Panc1 (cell line): ENCODE measurements around the gene TRAK1. TPM values are rescaled to one million over a fixed set of nuclear protein-coding genes. Genes with fewer than 3 reads are reported as not detected.

ENCODE experiments used
- ATAC-seq: fragments of 200-7000 bp; cut with Tn5 transposase; 2 replicates; pipeline ENCODE4 v1.9.1; 2020; ENCODE audit warnings: mild to moderate bottlenecking, moderate library complexity
- BruUV-seq: library from RNA; stranded (reverse); fragments of 400-500 nt; replicated peaks from 2 replicates; lab custom pipeline; 2021; lab: Mats Ljungman, UMichigan
- CTCF ChIA-PET: fragments of 300-600 bp; sonication (Branson Sonifier 250); formaldehyde crosslinking; loops from one replicate; lab custom pipeline; 2022; ENCODE audit warnings: antibody characterized with exemption; lab: Charles Lee
- POLR2A ChIA-PET: fragments of 300-600 bp; sonication (Branson Sonifier 250); formaldehyde crosslinking; loops from one replicate; lab custom pipeline; 2022; ENCODE audit warnings: antibody characterized with exemption; lab: Charles Lee
- DNase-seq: peaks from one replicate; pipeline ENCODE4 v3.0.0-alpha.2; 2010; ENCODE audit warnings: low read depth, low spot score
- H3K27ac ChIP-seq: 2 replicates; pipeline ENCODE4 v1.5.1; 2011; ENCODE audit warnings: mild to moderate bottlenecking, low read length, inconsistent platforms
- H3K27me3 ChIP-seq: fragments of 200-500 bp; sonication (Bioruptor generic); 2 replicates; pipeline ENCODE4 v1.6.0; 2014; ENCODE audit warnings: low read length, inconsistent platforms; ENCODE audit not compliant: control insufficient read depth, insufficient read depth
- H3K36me3 ChIP-seq: fragments of 200-500 bp; sonication (Bioruptor generic); 2 replicates; pipeline ENCODE4 v1.5.1; 2014; ENCODE audit warnings: inconsistent platforms, mild to moderate bottlenecking, low read length, moderate library complexity; ENCODE audit not compliant: control insufficient read depth, insufficient read depth
- H3K4me1 ChIP-seq: 2 replicates; pipeline ENCODE4 v1.5.1; 2011; ENCODE audit warnings: inconsistent platforms, mild to moderate bottlenecking, low read length, moderate library complexity; ENCODE audit not compliant: control insufficient read depth, insufficient read depth
- H3K4me3 ChIP-seq, 2 experiments: 2 replicates each; pipeline ENCODE4 v1.5.1; 2011 to 2012; ENCODE audit warnings: low read depth in 2 of 2, low read length in 2 of 2, mild to moderate bottlenecking in 2 of 2, inconsistent platforms in 1 of 2, moderate library complexity in 1 of 2
- H3K9me3 ChIP-seq: fragments of 200-500 bp; sonication (Bioruptor generic); 2 replicates; pipeline ENCODE4 v1.5.1; 2014; ENCODE audit warnings: low read depth, mild to moderate bottlenecking, inconsistent platforms, low read length, moderate library complexity; ENCODE audit not compliant: control insufficient read depth, insufficient read depth
- POLR2AphosphoS5 ChIP-seq: IDR thresholded peaks from 2 replicates; pipeline ENCODE4 v1.6.1; 2012; ENCODE audit warnings: mild to moderate bottlenecking, low read depth, low read length, moderate library complexity
- SIN3A ChIP-seq: IDR thresholded peaks from 2 replicates; pipeline ENCODE4 v1.6.1; 2012; ENCODE audit warnings: low read depth, mild to moderate bottlenecking, low read length, moderate library complexity, borderline replicate concordance; ENCODE audit not compliant: insufficient read depth
- TCF7L2 ChIP-seq: IDR thresholded peaks from 2 replicates; pipeline ENCODE4 v1.6.1; 2011; ENCODE audit warnings: mild to moderate bottlenecking, low read depth, low read length, inconsistent platforms
- in situ Hi-C: cut with HindIII; loops from 2 replicates; pipeline ENCODE4 v1.10.0; 2016; ENCODE audit warnings: low sequenced_read_pairs, low pct_unique_long_range_greater_than_20kb
- intact Hi-C: fragments of 100-400 bp; cut with micrococcal nuclease; formaldehyde crosslinking; loops from one replicate; pipeline ENCODE4 v1.10.0; 2022; ENCODE audit not compliant: unreplicated experiment
- total RNA-seq: library from RNA; stranded (reverse); gene quantifications from one replicate; pipeline ENCODE4 v1.2.1, GENCODE V29; 2021; ENCODE audit not compliant: unreplicated experiment
- TF ChIP-seq, protein P1 (sequence below), 2 experiments: IDR thresholded peaks; 2 replicates each; pipeline ENCODE4 v1.6.1; 2011 to 2012; ENCODE audit warnings: low read depth in 2 of 2, control low read depth in 1 of 2, low read length in 1 of 2, mild to moderate bottlenecking in 1 of 2, moderate library complexity in 1 of 2; ENCODE audit not compliant: insufficient read depth in 1 of 2
- TF ChIP-seq, protein P2 (sequence below): fragments of 450-650 bp; IDR thresholded peaks from 2 replicates; pipeline ENCODE4 v1.5.1; 2017; ENCODE audit warnings: mild to moderate bottlenecking

The TRAK1 gene
- total RNA-seq, 1 experiment from 2014 or later = 38.4 TPM

DNA sequence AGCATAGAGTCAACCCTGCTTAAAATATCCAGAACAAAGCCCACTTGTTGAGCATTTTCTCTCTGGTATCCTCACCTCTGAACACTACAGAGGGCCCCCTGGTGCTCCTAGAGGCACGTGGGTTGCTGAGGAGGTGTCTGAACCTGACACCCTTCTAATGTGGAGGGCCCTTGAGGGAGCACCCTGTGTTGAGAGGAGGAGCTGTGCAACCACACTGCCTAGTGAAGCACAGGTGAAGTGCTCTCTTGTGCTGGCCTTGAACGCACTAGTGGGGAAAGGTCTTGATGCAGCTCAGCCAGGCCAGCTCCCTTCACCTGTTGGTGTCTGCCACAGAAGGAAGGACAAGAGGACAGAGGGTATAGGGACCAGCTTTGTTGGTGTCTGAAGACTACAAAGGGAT is 122.9 kb downstream of the TRAK1 start:
- in situ Hi-C loops (no loop called here), intact Hi-C loops (no loop called here)
- DNase-seq (no peak), ATAC-seq (no peak)
- Histone ChIP-seq H3K9me3 (no peaks in the 10 kb centered on the region), H3K4me3 (no peak overlapping the region), H3K4me1 (no peaks in the 10 kb centered on the region), H3K27ac (no peak overlapping the region), H3K36me3 (peaks cover 4% of the 10 kb centered on the region), H3K27me3 (no peaks in the 10 kb centered on the region)
- ChIA-PET CTCF (no interaction called here), POLR2A (no interaction called here)
- no TSS peak for BruUV-seq
- TF ChIP-seq SIN3A (no peak), TCF7L2 (no peak), POLR2AphosphoS5 (no peak)
- TF ChIP-seq, protein P1, sequence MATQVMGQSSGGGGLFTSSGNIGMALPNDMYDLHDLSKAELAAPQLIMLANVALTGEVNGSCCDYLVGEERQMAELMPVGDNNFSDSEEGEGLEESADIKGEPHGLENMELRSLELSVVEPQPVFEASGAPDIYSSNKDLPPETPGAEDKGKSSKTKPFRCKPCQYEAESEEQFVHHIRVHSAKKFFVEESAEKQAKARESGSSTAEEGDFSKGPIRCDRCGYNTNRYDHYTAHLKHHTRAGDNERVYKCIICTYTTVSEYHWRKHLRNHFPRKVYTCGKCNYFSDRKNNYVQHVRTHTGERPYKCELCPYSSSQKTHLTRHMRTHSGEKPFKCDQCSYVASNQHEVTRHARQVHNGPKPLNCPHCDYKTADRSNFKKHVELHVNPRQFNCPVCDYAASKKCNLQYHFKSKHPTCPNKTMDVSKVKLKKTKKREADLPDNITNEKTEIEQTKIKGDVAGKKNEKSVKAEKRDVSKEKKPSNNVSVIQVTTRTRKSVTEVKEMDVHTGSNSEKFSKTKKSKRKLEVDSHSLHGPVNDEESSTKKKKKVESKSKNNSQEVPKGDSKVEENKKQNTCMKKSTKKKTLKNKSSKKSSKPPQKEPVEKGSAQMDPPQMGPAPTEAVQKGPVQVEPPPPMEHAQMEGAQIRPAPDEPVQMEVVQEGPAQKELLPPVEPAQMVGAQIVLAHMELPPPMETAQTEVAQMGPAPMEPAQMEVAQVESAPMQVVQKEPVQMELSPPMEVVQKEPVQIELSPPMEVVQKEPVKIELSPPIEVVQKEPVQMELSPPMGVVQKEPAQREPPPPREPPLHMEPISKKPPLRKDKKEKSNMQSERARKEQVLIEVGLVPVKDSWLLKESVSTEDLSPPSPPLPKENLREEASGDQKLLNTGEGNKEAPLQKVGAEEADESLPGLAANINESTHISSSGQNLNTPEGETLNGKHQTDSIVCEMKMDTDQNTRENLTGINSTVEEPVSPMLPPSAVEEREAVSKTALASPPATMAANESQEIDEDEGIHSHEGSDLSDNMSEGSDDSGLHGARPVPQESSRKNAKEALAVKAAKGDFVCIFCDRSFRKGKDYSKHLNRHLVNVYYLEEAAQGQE (IDR thresholded peaks at IDR 0.05; ENCODE audit: insufficient read depth in 1 of 2, low read depth in 2 of 2, low read length in 1 of 2) = no peak
- TF ChIP-seq, protein P2, sequence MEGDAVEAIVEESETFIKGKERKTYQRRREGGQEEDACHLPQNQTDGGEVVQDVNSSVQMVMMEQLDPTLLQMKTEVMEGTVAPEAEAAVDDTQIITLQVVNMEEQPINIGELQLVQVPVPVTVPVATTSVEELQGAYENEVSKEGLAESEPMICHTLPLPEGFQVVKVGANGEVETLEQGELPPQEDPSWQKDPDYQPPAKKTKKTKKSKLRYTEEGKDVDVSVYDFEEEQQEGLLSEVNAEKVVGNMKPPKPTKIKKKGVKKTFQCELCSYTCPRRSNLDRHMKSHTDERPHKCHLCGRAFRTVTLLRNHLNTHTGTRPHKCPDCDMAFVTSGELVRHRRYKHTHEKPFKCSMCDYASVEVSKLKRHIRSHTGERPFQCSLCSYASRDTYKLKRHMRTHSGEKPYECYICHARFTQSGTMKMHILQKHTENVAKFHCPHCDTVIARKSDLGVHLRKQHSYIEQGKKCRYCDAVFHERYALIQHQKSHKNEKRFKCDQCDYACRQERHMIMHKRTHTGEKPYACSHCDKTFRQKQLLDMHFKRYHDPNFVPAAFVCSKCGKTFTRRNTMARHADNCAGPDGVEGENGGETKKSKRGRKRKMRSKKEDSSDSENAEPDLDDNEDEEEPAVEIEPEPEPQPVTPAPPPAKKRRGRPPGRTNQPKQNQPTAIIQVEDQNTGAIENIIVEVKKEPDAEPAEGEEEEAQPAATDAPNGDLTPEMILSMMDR = no peak

DNA sequence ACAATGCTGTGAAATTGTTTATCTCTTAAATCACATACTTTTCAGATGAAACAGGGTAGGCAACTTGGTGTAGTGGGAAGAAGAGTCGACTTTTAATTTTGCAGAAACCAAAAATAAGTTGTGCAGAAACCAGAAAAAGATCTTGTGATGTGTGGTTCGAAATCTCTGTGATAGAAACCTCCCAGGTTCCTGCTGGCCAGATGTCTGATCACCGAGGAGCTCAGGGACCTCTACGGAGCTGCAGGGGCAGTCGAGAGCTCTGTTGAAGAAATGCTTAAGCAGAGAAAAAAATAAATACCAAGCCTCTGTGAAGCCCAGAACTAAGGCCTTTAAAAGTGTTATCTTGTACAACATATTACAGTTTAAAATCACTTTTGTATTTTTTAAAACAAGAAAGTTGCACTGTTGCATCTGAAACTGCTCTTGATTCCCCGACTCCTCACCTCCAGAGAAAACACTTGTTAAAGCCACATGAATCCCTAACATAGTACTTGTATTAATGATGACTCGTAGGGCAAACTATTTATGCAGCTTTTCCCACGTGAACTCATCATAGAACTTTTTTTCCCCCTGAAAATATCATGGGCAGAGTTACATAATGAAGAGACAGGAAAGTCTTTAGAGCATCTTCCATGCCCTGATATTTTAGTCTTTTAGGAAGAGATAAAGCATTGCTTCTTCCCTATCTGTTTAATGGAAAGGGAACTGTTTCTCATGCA is 123.6 kb downstream of the TRAK1 start:
- peaks cover 4% of the 10 kb centered on the region for H3K36me3 ChIP-seq
- POLR2A ChIA-PET = interaction anchor here (0.7 kb wide), 1 partner anchor 173 kb away, joined by 3 read pairs; no protein-coding TSS in a partner anchor
- in situ Hi-C loops = no loop called here

More for the DNA sequence above, 123.6 kb downstream of the TRAK1 start:
- CTCF ChIA-PET = no interaction called here
- BruUV-seq = no TSS peak
- Histone ChIP-seq H3K27me3 (no peaks in the 10 kb centered on the region), H3K4me3 (no peak overlapping the region), H3K4me1 (no peaks in the 10 kb centered on the region), H3K27ac (no peak overlapping the region), H3K9me3 (no peaks in the 10 kb centered on the region)
- DNase-seq (no peak), ATAC-seq (no peak)
- intact Hi-C loops = no loop called here
- TF ChIP-seq SIN3A (no peak), POLR2AphosphoS5 (no peak), TCF7L2 (no peak)
- TF ChIP-seq, protein P2 = no peak
- TF ChIP-seq, protein P1 (IDR thresholded peaks at IDR 0.05; ENCODE audit: insufficient read depth in 1 of 2, low read depth in 2 of 2, low read length in 1 of 2) = no peak
